HG03175 (cell line): ENCODE measurements around the gene RANBP3.

Experiments
- ATAC-seq: cut with Tn5 transposase; IDR thresholded peaks from one replicate; pipeline ENCODE4 v1.9.1; 2021; ENCODE audit warnings: mild to moderate bottlenecking, moderate library complexity; ENCODE audit not compliant: unreplicated experiment

RANBP3 gene

GRCh38 chr19:5931251-5931650, 46.7 kb downstream of the RANBP3 start:
- no peak for ATAC-seq

GRCh38 chr19:5929625-5930024, 48.3 kb downstream of the RANBP3 start:
- no peak for ATAC-seq

GRCh38 chr19:5929179-5929578, 48.8 kb downstream of the RANBP3 start:
- no peak for ATAC-seq

- no peak for ATAC-seq
Measured at GRCh38 chr19:5927441-5927821, 50.5 kb downstream of the RANBP3 start.

GRCh38 chr19:5926641-5927440, 51.1 kb downstream of the RANBP3 start:
- no peak for ATAC-seq

- no peak for ATAC-seq
Measured at GRCh38 chr19:5925830-5926427, 52.0 kb downstream of the RANBP3 start.

GRCh38 chr19:5923356-5923755, 54.6 kb downstream of the RANBP3 start:
- no peak for ATAC-seq

- ATAC-seq: no peak
Measured at GRCh38 chr19:5922161-5922545, 55.8 kb downstream of the RANBP3 start.

GRCh38 chr19:5921516-5922160, 56.3 kb downstream of the RANBP3 start:
- no peak for ATAC-seq

- no peak for ATAC-seq
Measured at GRCh38 chr19:5918463-5919079, 59.4 kb downstream of the RANBP3 start.

GRCh38 chr19:5917431-5918107, 60.4 kb downstream of the RANBP3 start:
- ATAC-seq: no peak

- no peak for ATAC-seq
Measured at GRCh38 chr19:5916181-5916708, 61.7 kb downstream of the RANBP3 start.

- no peak for ATAC-seq
Measured at GRCh38 chr19:5915782-5916165, 62.2 kb downstream of the RANBP3 start.

GRCh38 chr19:5914946-5915781, 62.8 kb downstream of the RANBP3 start:
- no peak for ATAC-seq

- no peak for ATAC-seq
Measured at GRCh38 chr19:5914358-5914774, 63.6 kb downstream of the RANBP3 start.

- ATAC-seq: no peak
Measured at GRCh38 chr19:5913739-5914357, 64.1 kb downstream of the RANBP3 start, which contains the start of gene CAPS. TSS of gene CAPS (plus strand) at chr19:5914254. CDS start at chr19:5914407, 153 bp downstream.

- ATAC-seq: no peak
Measured at GRCh38 chr19:5911366-5911765, 66.6 kb downstream of the RANBP3 start.

GRCh38 chr19:5910638-5910907, 67.4 kb downstream of the RANBP3 start:
- ATAC-seq: no peak

GRCh38 chr19:5908773-5909442, 69.0 kb downstream of the RANBP3 start:
- ATAC-seq: no peak
